Measurements from ENCODE around the gene CCZ1B.
"Not testable (repeated sequence)": the region's sequence is repeated elsewhere in the genome, so short reads cannot be mapped to it uniquely, and the experiment has no call there.

CCZ1B gene

GRCh38 chr7:6843654-6844053 lies 17.6 kb upstream of the CCZ1B start:
- H3K4me2 ChIP-seq (ENCODE audit: low read length); H3F3A ChIP-seq (ENCODE audit: insufficient read depth, low read length); H3K4me3 ChIP-seq (ENCODE audit: low read depth, low read length, poor library complexity, severe bottlenecking); H3K9ac ChIP-seq (ENCODE audit: low read length); H3K9me2 ChIP-seq (ENCODE audit: low read depth, low read length); H3K27ac ChIP-seq (ENCODE audit: low read depth, low read length, poor library complexity, severe bottlenecking); H3K9me3 ChIP-seq (ENCODE audit: low read length); H3K4me1 ChIP-seq (ENCODE audit: insufficient read depth, low read length, severe bottlenecking); H3K27me3 ChIP-seq (ENCODE audit: insufficient read depth, low read length); H2AFZ ChIP-seq (ENCODE audit: low read length); H3K79me2 ChIP-seq (ENCODE audit: insufficient read depth, low read length); H3K36me3 ChIP-seq (ENCODE audit: insufficient read depth, low read length); H4K20me1 ChIP-seq (ENCODE audit: insufficient read depth, low read length): not testable (repeated sequence)

- H3K9ac ChIP-seq (ENCODE audit: low read length); H2AFZ ChIP-seq (ENCODE audit: low read length); H3K4me1 ChIP-seq (ENCODE audit: insufficient read depth, low read length, severe bottlenecking); H3K4me2 ChIP-seq (ENCODE audit: low read length); H3K4me3 ChIP-seq (ENCODE audit: low read depth, low read length, poor library complexity, severe bottlenecking); H3K79me2 ChIP-seq (ENCODE audit: insufficient read depth, low read length); H3K27me3 ChIP-seq (ENCODE audit: insufficient read depth, low read length); H3K9me2 ChIP-seq (ENCODE audit: low read depth, low read length); H3F3A ChIP-seq (ENCODE audit: insufficient read depth, low read length); H3K27ac ChIP-seq (ENCODE audit: low read depth, low read length, poor library complexity, severe bottlenecking); H4K20me1 ChIP-seq (ENCODE audit: insufficient read depth, low read length); H3K9me3 ChIP-seq (ENCODE audit: low read length); H3K36me3 ChIP-seq (ENCODE audit: insufficient read depth, low read length): not testable (repeated sequence)
Measured at GRCh38 chr7:6843092-6843491, 17.0 kb upstream of the CCZ1B start.

- H3K9me2 ChIP-seq (ENCODE audit: low read depth, low read length); H3K27ac ChIP-seq (ENCODE audit: low read depth, low read length, poor library complexity, severe bottlenecking); H3K27me3 ChIP-seq (ENCODE audit: insufficient read depth, low read length); H3K79me2 ChIP-seq (ENCODE audit: insufficient read depth, low read length); H3F3A ChIP-seq (ENCODE audit: insufficient read depth, low read length); H3K4me3 ChIP-seq (ENCODE audit: low read depth, low read length, poor library complexity, severe bottlenecking); H3K4me1 ChIP-seq (ENCODE audit: insufficient read depth, low read length, severe bottlenecking); H4K20me1 ChIP-seq (ENCODE audit: insufficient read depth, low read length); H3K36me3 ChIP-seq (ENCODE audit: insufficient read depth, low read length); H3K9ac ChIP-seq (ENCODE audit: low read length); H2AFZ ChIP-seq (ENCODE audit: low read length); H3K4me2 ChIP-seq (ENCODE audit: low read length); H3K9me3 ChIP-seq (ENCODE audit: low read length): not testable (repeated sequence)
Measured at GRCh38 chr7:6842278-6842921, 16.3 kb upstream of the CCZ1B start.

GRCh38 chr7:6837081-6837480 lies 11.0 kb upstream of the CCZ1B start:
- not testable (repeated sequence) for H3F3A ChIP-seq (ENCODE audit: insufficient read depth, low read length); H3K9me2 ChIP-seq (ENCODE audit: low read depth, low read length)

GRCh38 chr7:6835521-6835920 lies 9.4 kb upstream of the CCZ1B start:
- not testable (repeated sequence) for H3K79me2 ChIP-seq (ENCODE audit: insufficient read depth, low read length); H4K20me1 ChIP-seq (ENCODE audit: insufficient read depth, low read length); H3K9me2 ChIP-seq (ENCODE audit: low read depth, low read length); H3F3A ChIP-seq (ENCODE audit: insufficient read depth, low read length); H3K27ac ChIP-seq (ENCODE audit: low read depth, low read length, poor library complexity, severe bottlenecking); H3K4me2 ChIP-seq (ENCODE audit: low read length); H3K36me3 ChIP-seq (ENCODE audit: insufficient read depth, low read length); H3K9ac ChIP-seq (ENCODE audit: low read length); H2AFZ ChIP-seq (ENCODE audit: low read length); H3K27me3 ChIP-seq (ENCODE audit: insufficient read depth, low read length); H3K4me3 ChIP-seq (ENCODE audit: low read depth, low read length, poor library complexity, severe bottlenecking); H3K9me3 ChIP-seq (ENCODE audit: low read length); H3K4me1 ChIP-seq (ENCODE audit: insufficient read depth, low read length, severe bottlenecking)

More at GRCh38 chr7:6837081-6837480, 11.0 kb upstream of the CCZ1B start:
- H3K9ac ChIP-seq (ENCODE audit: low read length); H4K20me1 ChIP-seq (ENCODE audit: insufficient read depth, low read length); H3K79me2 ChIP-seq (ENCODE audit: insufficient read depth, low read length); H2AFZ ChIP-seq (ENCODE audit: low read length); H3K36me3 ChIP-seq (ENCODE audit: insufficient read depth, low read length); H3K9me3 ChIP-seq (ENCODE audit: low read length); H3K27me3 ChIP-seq (ENCODE audit: insufficient read depth, low read length); H3K27ac ChIP-seq (ENCODE audit: low read depth, low read length, poor library complexity, severe bottlenecking); H3K4me2 ChIP-seq (ENCODE audit: low read length); H3K4me3 ChIP-seq (ENCODE audit: low read depth, low read length, poor library complexity, severe bottlenecking); H3K4me1 ChIP-seq (ENCODE audit: insufficient read depth, low read length, severe bottlenecking): not testable (repeated sequence)
